C4-2B (cell line): ENCODE measurements around the gene FAM219B.
A peak's percentile ranks its signal among the peaks of the same experiment; 100 is the strongest.
"Not testable (repeated sequence)": the region's sequence is repeated elsewhere in the genome, so short reads cannot be mapped to it uniquely, and the experiment has no call there.

Experiments
- H3K27ac ChIP-seq: fragments of 450-650 bp; 2 replicates; pipeline ENCODE4 v1.5.1; 2017
- CTCF ChIP-seq: fragments of 450-650 bp; conservative IDR thresholded peaks from 2 replicates; pipeline ENCODE4 v1.5.1; 2017; ENCODE audit warnings: mild to moderate bottlenecking
- ZFX ChIP-seq: fragments of 450-650 bp; IDR thresholded peaks from 2 replicates; pipeline ENCODE4 v1.6.1; 2017

Gene FAM219B

GRCh38 chr15:74901612-74902063, 5.0 kb downstream of the FAM219B start:
- peak; percentile 99 for TF ChIP-seq CTCF
- no peak for TF ChIP-seq ZFX
- no peak overlapping the region for H3K27ac ChIP-seq

DNA sequence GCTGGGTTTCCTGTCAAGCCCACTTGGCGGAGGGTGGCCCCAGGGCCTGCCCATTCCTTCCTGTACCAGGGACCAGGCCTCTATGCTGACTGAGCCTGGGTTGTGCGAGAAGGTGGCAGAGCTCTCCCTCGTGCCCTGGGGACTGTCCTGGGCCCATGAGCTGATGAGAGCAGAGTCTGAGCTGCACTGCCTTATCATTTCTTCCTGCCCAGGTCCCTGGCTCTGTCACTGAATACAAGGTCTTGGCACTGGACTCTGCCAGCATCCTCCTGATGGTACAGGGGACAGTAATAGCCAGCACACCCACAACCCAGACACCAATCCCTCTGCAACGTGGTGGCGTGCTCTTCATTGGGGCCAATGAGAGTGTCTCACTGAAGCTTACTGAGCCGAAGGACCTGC, 9.3 kb downstream of the FAM219B start:
- no peak overlapping the region for H3K27ac ChIP-seq
- TF ChIP-seq ZFX (no peak), CTCF (no peak)

DNA sequence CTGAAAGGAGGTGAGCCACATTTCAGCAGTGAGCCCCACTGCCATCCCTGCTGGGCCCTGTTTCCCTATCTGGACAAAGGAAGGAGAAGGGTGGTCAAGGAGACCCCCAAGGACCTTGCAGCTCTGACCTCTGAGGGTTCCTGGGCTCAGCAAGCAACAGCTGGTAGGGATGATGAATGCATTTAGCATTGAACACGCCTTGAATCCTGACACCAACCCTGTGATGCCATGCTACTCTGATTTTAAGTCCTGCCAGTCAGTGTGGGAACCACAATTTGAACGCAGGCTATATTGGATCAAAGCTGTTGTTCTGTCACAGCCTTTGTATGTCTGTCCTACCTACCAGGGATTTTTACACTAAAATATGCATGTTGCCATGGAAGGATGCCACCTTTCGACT, 10.3 kb downstream of the FAM219B start:
- no peak overlapping the region for H3K27ac ChIP-seq
- TF ChIP-seq ZFX (no peak), CTCF (no peak)

DNA sequence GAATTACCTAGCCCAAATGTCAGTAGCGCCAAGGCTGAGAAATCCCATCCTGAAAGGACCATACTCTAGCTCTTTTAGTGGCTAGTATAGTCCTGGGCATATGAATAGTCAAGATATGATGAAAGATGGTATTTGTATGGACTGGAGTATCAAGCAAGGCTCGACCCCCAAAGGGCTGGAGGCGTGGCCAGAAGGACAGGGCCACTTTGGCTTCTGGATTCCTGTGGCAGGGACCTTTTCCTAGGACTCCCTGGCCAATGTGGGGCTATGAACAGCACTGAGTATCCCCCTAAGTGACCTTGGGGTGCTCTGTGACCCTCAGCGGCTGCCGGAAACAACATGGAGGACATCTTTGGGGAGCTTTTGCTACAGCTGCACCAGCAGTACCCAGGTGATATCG, 10.8 kb downstream of the FAM219B start:
- H3K27ac ChIP-seq = no peak overlapping the region
- no peak for TF ChIP-seq ZFX
- no peak for TF ChIP-seq CTCF

DNA sequence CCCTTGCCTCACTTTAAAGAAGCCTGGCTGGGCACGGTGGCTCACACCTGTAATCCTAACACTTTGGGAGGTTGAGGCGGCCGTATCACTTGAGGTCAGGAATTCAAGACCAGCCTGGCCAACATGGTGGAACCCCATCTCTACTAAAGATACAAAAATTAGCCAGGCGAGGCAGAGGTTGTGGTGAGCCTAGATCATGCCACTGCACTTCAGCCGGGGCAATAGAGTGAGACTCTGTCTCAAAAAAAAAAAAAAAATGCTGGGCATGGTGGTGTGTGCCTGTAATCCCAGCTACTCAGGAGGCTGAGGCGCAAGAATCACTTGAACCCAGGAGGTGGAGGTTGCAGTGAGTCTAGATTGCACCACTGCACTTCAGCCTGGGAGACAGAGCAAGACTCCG, 12.3 kb downstream of the FAM219B start:
- not testable (repeated sequence) for H3K27ac ChIP-seq

- TF ChIP-seq CTCF (no peak), ZFX (no peak)
- H3K27ac ChIP-seq = no peak overlapping the region
Measured at GRCh38 chr15:74893627-74894026, 13.0 kb downstream of the FAM219B start.

DNA sequence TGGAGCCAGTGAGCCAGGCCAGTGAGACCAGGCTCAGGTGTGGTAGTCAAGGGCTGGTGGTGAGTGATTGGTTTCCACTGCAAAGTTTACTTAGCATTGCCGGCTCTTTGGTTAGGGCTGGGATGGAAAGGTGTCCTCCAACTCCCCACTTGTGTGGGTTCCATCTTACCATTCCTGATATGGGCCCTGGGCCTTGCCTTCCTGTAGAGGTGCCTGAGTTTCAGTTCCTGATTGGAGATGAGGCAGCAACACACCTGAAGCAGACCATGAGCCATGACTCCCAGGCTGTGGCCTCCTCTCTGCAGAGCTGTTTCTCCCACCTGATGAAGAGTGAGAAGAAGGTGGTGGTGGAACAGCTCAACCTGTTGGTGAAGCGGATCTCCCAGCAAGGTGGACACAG, 13.7 kb downstream of the FAM219B start:
- TF ChIP-seq ZFX = no peak
- TF ChIP-seq CTCF = no peak
- no peak overlapping the region for H3K27ac ChIP-seq

GRCh38 chr15:74892313-74892712, 14.3 kb downstream of the FAM219B start:
- no peak overlapping the region for H3K27ac ChIP-seq
- TF ChIP-seq ZFX (no peak), CTCF (no peak)
